ENCODE data around the gene EML6. TPM values are rescaled to one million over a fixed set of nuclear protein-coding genes. Genes with fewer than 3 reads are reported as not detected.

The EML6 gene
- total RNA-seq, 1 donor from 2014 or later: 0.39 TPM

GRCh38 chr2:54814389-54815147 is 91.1 kb downstream of the EML6 start:
- H4K20me1 ChIP-seq (ENCODE audit: low read depth): no peaks in the 10 kb centered on the region
- Mint-ChIP-seq H3K36me3 (no peaks in the 10 kb centered on the region), H3K27me3 (ENCODE audit: insufficient read depth, low read depth) (peaks cover 2% of the 10 kb centered on the region), H3K27ac (no peak overlapping the region), H3K4me3 (no peak overlapping the region), H3K9me3 (no peaks in the 10 kb centered on the region), H3K4me1 (peaks cover 16% of the 10 kb centered on the region)
- no peaks in the 10 kb centered on the region for H3K9me3 ChIP-seq (ENCODE audit: low read depth)
- TF ChIP-seq EZH2phosphoT487 (IDR thresholded peaks at IDR 0.05): no peak
- no peak for TF ChIP-seq CTCF (IDR thresholded peaks at IDR 0.05)
- no peak for TF ChIP-seq EZH2 (IDR thresholded peaks at IDR 0.05)
- H3F3A ChIP-seq (ENCODE audit: low read depth): no peaks in the 10 kb centered on the region
- peak overlapping the region; percentile 59 for H2AFZ ChIP-seq (replicated peaks)
- H3K36me3 ChIP-seq: no peaks in the 10 kb centered on the region
- no peaks in the 10 kb centered on the region for H3K27me3 ChIP-seq
- H3K79me2 ChIP-seq (ENCODE audit: low read depth): no peaks in the 10 kb centered on the region
- no peaks in the 10 kb centered on the region for H3K4me1 ChIP-seq
- no peak for DNase-seq (ENCODE audit: low spot score)
- no peak overlapping the region for H3K9ac ChIP-seq
- H3K4me2 ChIP-seq: no peak overlapping the region
- no peak overlapping the region for H3K27ac ChIP-seq
- H3K4me3 ChIP-seq: no peak overlapping the region

GRCh38 chr2:54815148-54815539 is 91.7 kb downstream of the EML6 start:
- no peak overlapping the region for H3K4me3 ChIP-seq
- no peaks in the 10 kb centered on the region for H3K36me3 ChIP-seq
- H3K4me1 Mint-ChIP-seq: peaks cover 12% of the 10 kb centered on the region
- no peak overlapping the region for H3K4me3 Mint-ChIP-seq
- H2AFZ ChIP-seq (replicated peaks): no peak overlapping the region
- H3K27ac Mint-ChIP-seq: no peak overlapping the region
- no peaks in the 10 kb centered on the region for H3K9me3 ChIP-seq (ENCODE audit: low read depth)
- H3K27me3 ChIP-seq: no peaks in the 10 kb centered on the region
- H4K20me1 ChIP-seq (ENCODE audit: low read depth): no peaks in the 10 kb centered on the region
- no peaks in the 10 kb centered on the region for H3K79me2 ChIP-seq (ENCODE audit: low read depth)
- no peaks in the 10 kb centered on the region for H3K4me1 ChIP-seq
- H3K27ac ChIP-seq: no peak overlapping the region
- no peak for DNase-seq (ENCODE audit: low spot score)
- H3K9ac ChIP-seq: no peak overlapping the region
- H3K4me2 ChIP-seq: no peak overlapping the region
- no peaks in the 10 kb centered on the region for H3F3A ChIP-seq (ENCODE audit: low read depth)
- no peaks in the 10 kb centered on the region for H3K9me3 Mint-ChIP-seq
- H3K36me3 Mint-ChIP-seq: no peaks in the 10 kb centered on the region
- TF ChIP-seq EZH2 (IDR thresholded peaks at IDR 0.05): no peak
- TF ChIP-seq CTCF (IDR thresholded peaks at IDR 0.05): no peak
- peaks cover 2% of the 10 kb centered on the region for H3K27me3 Mint-ChIP-seq (ENCODE audit: insufficient read depth, low read depth)

- no peak overlapping the region for H3K27ac Mint-ChIP-seq
Observed at GRCh38 chr2:54818226-54818625, 94.8 kb downstream of the EML6 start.

More at GRCh38 chr2:54818226-54818625, 94.8 kb downstream of the EML6 start:
- no peak overlapping the region for H3K9ac ChIP-seq
- H3K4me1 Mint-ChIP-seq: peaks cover 12% of the 10 kb centered on the region
- H3K4me2 ChIP-seq: no peak overlapping the region
- H3K27me3 ChIP-seq: no peaks in the 10 kb centered on the region
- H3K9me3 ChIP-seq (ENCODE audit: low read depth): no peaks in the 10 kb centered on the region
- H3K4me3 ChIP-seq: no peak overlapping the region
- H3K4me3 Mint-ChIP-seq: no peak overlapping the region
- TF ChIP-seq CTCF (IDR thresholded peaks at IDR 0.05): no peak
- TF ChIP-seq EZH2 (IDR thresholded peaks at IDR 0.05): no peak
- no peak for TF ChIP-seq EZH2phosphoT487 (IDR thresholded peaks at IDR 0.05)
- no peaks in the 10 kb centered on the region for H3K4me1 ChIP-seq
- no peaks in the 10 kb centered on the region for H4K20me1 ChIP-seq (ENCODE audit: low read depth)
- H3K79me2 ChIP-seq (ENCODE audit: low read depth): no peaks in the 10 kb centered on the region
- no peak overlapping the region for H2AFZ ChIP-seq (replicated peaks)
- no peaks in the 10 kb centered on the region for H3K36me3 Mint-ChIP-seq
- H3F3A ChIP-seq (ENCODE audit: low read depth): no peaks in the 10 kb centered on the region
- no peak for DNase-seq (ENCODE audit: low spot score)
- H3K9me3 Mint-ChIP-seq: no peaks in the 10 kb centered on the region
- H3K27me3 Mint-ChIP-seq (ENCODE audit: insufficient read depth, low read depth): no peaks in the 10 kb centered on the region
- H3K27ac ChIP-seq: no peak overlapping the region
- H3K36me3 ChIP-seq: no peaks in the 10 kb centered on the region
